Right lobe of liver (tissue), 4 donors: ENCODE measurements around the gene IRAK3.

Experiments
- POLR2A ChIP-seq: fragments of 450-650 bp; IDR thresholded peaks from one replicate; pipeline ENCODE4 v1.6.1; 2017; ENCODE audit warnings: antibody characterized with exemption, mild to moderate bottlenecking
- TF ChIP-seq, protein P1 (sequence below), 4 donors: fragments of 200-600 bp in 3 of 4; fragments of 450-650 bp in 1 of 4; IDR thresholded peaks; one replicate each; pipeline versions ENCODE4 v1.5.1 to v1.8.0; 2016 to 2022; ENCODE audit warnings: antibody characterized with exemption in 4 of 4, mild to moderate bottlenecking in 2 of 4
- donor health status: DM: no; HTN: no; CAD: no.
- donor health status: DM: no; HTN: no; CAD: no.
- donor health status: DM: no; HTN: yes; CAD: no.

DNA sequence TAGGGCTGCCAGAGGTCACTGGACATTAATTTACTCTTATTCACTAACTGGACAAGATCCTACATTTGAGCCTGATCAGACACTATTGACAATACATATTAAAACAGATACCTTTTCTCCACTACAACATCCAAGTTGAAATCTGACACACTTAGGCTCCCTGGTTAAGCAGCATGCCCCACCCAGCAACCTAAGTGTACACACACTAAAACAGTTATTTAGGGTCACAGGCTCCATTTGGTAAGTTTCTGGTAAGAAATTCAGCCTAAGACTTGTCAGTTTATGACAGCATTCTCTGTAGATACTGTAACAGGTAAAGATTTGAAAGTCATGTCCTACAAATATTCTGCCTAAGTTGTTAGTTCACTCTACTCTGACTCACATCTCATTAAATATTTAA lies 46.2 kb upstream of the IRAK3 start:
- TF ChIP-seq, protein P1, sequence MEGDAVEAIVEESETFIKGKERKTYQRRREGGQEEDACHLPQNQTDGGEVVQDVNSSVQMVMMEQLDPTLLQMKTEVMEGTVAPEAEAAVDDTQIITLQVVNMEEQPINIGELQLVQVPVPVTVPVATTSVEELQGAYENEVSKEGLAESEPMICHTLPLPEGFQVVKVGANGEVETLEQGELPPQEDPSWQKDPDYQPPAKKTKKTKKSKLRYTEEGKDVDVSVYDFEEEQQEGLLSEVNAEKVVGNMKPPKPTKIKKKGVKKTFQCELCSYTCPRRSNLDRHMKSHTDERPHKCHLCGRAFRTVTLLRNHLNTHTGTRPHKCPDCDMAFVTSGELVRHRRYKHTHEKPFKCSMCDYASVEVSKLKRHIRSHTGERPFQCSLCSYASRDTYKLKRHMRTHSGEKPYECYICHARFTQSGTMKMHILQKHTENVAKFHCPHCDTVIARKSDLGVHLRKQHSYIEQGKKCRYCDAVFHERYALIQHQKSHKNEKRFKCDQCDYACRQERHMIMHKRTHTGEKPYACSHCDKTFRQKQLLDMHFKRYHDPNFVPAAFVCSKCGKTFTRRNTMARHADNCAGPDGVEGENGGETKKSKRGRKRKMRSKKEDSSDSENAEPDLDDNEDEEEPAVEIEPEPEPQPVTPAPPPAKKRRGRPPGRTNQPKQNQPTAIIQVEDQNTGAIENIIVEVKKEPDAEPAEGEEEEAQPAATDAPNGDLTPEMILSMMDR (IDR thresholded peaks at IDR 0.05), result no peak
- TF ChIP-seq POLR2A, result no peak
